GM21515 (cell line): ENCODE measurements around the gene IKBIP.
"Not testable (repeated sequence)": the region's sequence is repeated elsewhere in the genome, so short reads cannot be mapped to it uniquely, and the experiment has no call there.

ENCODE experiments used
- ATAC-seq: cut with Tn5 transposase; IDR thresholded peaks from one replicate; pipeline ENCODE4 v1.9.1; 2021; ENCODE audit not compliant: unreplicated experiment

Gene IKBIP

GRCh38 chr12:98578821-98579220 is 65.8 kb downstream of the IKBIP start:
- ATAC-seq, result no peak

DNA sequence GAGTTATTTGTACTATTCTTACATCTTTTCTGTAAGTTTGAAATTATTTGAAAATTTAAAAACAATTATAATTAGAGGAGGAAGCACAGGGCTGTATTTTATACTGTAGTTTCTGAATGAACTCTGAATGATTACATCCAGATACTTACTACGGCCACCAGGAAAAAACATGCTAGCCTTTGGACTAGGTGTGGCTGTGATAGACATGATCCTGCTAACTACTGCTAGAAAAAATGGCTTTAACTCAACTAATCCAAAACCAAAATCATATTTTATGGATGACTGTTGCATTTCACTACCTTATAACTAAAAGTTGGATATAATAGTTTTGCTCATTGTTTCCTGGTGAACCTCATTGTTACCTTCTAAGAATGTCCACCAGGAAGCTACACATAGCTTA is 66.2 kb downstream of the IKBIP start:
- ATAC-seq, result no peak

GRCh38 chr12:98576795-98577194 is 67.8 kb downstream of the IKBIP start:
- not testable (repeated sequence) for ATAC-seq

GRCh38 chr12:98575013-98575412 is 69.6 kb downstream of the IKBIP start:
- no peak for ATAC-seq
